HK-2 (cell line): ENCODE results near the gene ADGRG6.

Experiments used
- DNase-seq: peaks from one replicate; pipeline ENCODE4 v3.0.0-alpha.2; 2018; ENCODE audit not compliant: unreplicated experiment

The ADGRG6 gene

GRCh38 chr6:142322066-142322465 is 20.3 kb downstream of the ADGRG6 start:
- DNase-seq: no peak

- DNase-seq: no peak
Measured at GRCh38 chr6:142322504-142323198, 20.8 kb downstream of the ADGRG6 start.

- no peak for DNase-seq
Measured at GRCh38 chr6:142323377-142323776, 21.6 kb downstream of the ADGRG6 start.

- DNase-seq: no peak
Measured at GRCh38 chr6:142324111-142324510, 22.3 kb downstream of the ADGRG6 start.

- DNase-seq: no peak
Measured at GRCh38 chr6:142325111-142325510, 23.3 kb downstream of the ADGRG6 start.

GRCh38 chr6:142326540-142326939 is 24.7 kb downstream of the ADGRG6 start:
- DNase-seq: no peak

- no peak for DNase-seq
Measured at GRCh38 chr6:142328070-142328469, 26.3 kb downstream of the ADGRG6 start.

- DNase-seq: no peak
Measured at GRCh38 chr6:142329486-142330113, 27.8 kb downstream of the ADGRG6 start.

- DNase-seq: no peak
Measured at GRCh38 chr6:142331075-142331551, 29.3 kb downstream of the ADGRG6 start.

GRCh38 chr6:142331601-142332000 is 29.8 kb downstream of the ADGRG6 start:
- DNase-seq: no peak

GRCh38 chr6:142332393-142333098 is 30.7 kb downstream of the ADGRG6 start:
- no peak for DNase-seq

GRCh38 chr6:142333431-142333830 is 31.6 kb downstream of the ADGRG6 start:
- no peak for DNase-seq

GRCh38 chr6:142334294-142334693 is 32.5 kb downstream of the ADGRG6 start:
- DNase-seq: no peak

GRCh38 chr6:142335415-142335814 is 33.6 kb downstream of the ADGRG6 start:
- DNase-seq: no peak

- DNase-seq: no peak
Measured at GRCh38 chr6:142336183-142336582, 34.4 kb downstream of the ADGRG6 start.

GRCh38 chr6:142336787-142337186 is 35.0 kb downstream of the ADGRG6 start:
- DNase-seq: no peak

GRCh38 chr6:142339113-142339512 is 37.3 kb downstream of the ADGRG6 start:
- no peak for DNase-seq

GRCh38 chr6:142339968-142340658 is 38.3 kb downstream of the ADGRG6 start:
- no peak for DNase-seq

GRCh38 chr6:142341855-142342330 is 40.1 kb downstream of the ADGRG6 start:
- DNase-seq: no peak

GRCh38 chr6:142342986-142343385 is 41.2 kb downstream of the ADGRG6 start:
- DNase-seq: no peak

- DNase-seq: no peak
Measured at GRCh38 chr6:142343938-142344337, 42.1 kb downstream of the ADGRG6 start.

GRCh38 chr6:142345261-142345660 is 43.5 kb downstream of the ADGRG6 start:
- DNase-seq: no peak
